GM20000 (cell line): Measurements from ENCODE around the gene SH3RF3.

Experiments used
- DNase-seq: peaks from one replicate; pipeline ENCODE4 v3.0.0; 2012; ENCODE audit warnings: low spot score
- CTCF ChIP-seq: IDR thresholded peaks from 2 replicates; pipeline ENCODE4 v1.5.1; 2012; ENCODE audit warnings: mild to moderate bottlenecking, control low read depth; ENCODE audit errors: extremely low read depth, missing control alignments

SH3RF3 gene

GRCh38 chr2:109255654-109256053, 126.6 kb downstream of the SH3RF3 start:
- no peak for TF ChIP-seq CTCF
- DNase-seq, result no peak

GRCh38 chr2:109256111-109256510, 127.1 kb downstream of the SH3RF3 start:
- DNase-seq, result no peak

GRCh38 chr2:109256921-109257320, 127.9 kb downstream of the SH3RF3 start:
- no peak for DNase-seq
- TF ChIP-seq CTCF, result no peak

More at GRCh38 chr2:109256111-109256510, 127.1 kb downstream of the SH3RF3 start:
- no peak for TF ChIP-seq CTCF

- no peak for TF ChIP-seq CTCF
- DNase-seq, result no peak
Observed at GRCh38 chr2:109257653-109258052, 128.6 kb downstream of the SH3RF3 start.

GRCh38 chr2:109258376-109258775, 129.4 kb downstream of the SH3RF3 start:
- no peak for DNase-seq
- TF ChIP-seq CTCF, result no peak

GRCh38 chr2:109258905-109259540, 130.0 kb downstream of the SH3RF3 start:
- DNase-seq, result no peak
- no peak for TF ChIP-seq CTCF

- no peak for TF ChIP-seq CTCF
- no peak for DNase-seq
Observed at GRCh38 chr2:109259671-109260070, 130.7 kb downstream of the SH3RF3 start.
